ENCODE data around the gene DFFA. TPM values are rescaled to one million over a fixed set of nuclear protein-coding genes. Genes with fewer than 3 reads are reported as not detected.

Gene DFFA
- total RNA-seq, 1 experiment from 2014 or later, result 49.7 TPM

GRCh38 chr1:10516925-10517676 lies 44.8 kb upstream of the DFFA start:
- Histone ChIP-seq H3K27ac (ENCODE audit: low read depth, low read length, poor library complexity, severe bottlenecking) (no peak overlapping the region), H3K36me3 (ENCODE audit: insufficient read depth, low read length, poor library complexity, severe bottlenecking) (no peaks in the 10 kb centered on the region), H3K4me1 (ENCODE audit: insufficient read depth, low read length, poor library complexity, severe bottlenecking) (peaks cover 60% of the 10 kb centered on the region), H3K27me3 (replicated peaks; ENCODE audit: insufficient read depth, low read depth, low read length, poor library complexity) (no peaks in the 10 kb centered on the region), H3K9me3 (ENCODE audit: low read depth, low read length, poor library complexity, severe bottlenecking) (no peaks in the 10 kb centered on the region), H3K4me3 (ENCODE audit: low read depth, low read length, poor library complexity, severe bottlenecking) (no peak overlapping the region)
- CTCF ChIA-PET, result no interaction called here
- BruUV-seq (replicated peaks), result no TSS peak
- no peak for DNase-seq (ENCODE audit: low spot score)
- POLR2A ChIA-PET (ENCODE audit: low non-redundant PET), result no interaction called here
- intact Hi-C loops (cut with micrococcal nuclease; ENCODE audit: unreplicated experiment), result no loop called here
- TF ChIP-seq, protein P1, sequence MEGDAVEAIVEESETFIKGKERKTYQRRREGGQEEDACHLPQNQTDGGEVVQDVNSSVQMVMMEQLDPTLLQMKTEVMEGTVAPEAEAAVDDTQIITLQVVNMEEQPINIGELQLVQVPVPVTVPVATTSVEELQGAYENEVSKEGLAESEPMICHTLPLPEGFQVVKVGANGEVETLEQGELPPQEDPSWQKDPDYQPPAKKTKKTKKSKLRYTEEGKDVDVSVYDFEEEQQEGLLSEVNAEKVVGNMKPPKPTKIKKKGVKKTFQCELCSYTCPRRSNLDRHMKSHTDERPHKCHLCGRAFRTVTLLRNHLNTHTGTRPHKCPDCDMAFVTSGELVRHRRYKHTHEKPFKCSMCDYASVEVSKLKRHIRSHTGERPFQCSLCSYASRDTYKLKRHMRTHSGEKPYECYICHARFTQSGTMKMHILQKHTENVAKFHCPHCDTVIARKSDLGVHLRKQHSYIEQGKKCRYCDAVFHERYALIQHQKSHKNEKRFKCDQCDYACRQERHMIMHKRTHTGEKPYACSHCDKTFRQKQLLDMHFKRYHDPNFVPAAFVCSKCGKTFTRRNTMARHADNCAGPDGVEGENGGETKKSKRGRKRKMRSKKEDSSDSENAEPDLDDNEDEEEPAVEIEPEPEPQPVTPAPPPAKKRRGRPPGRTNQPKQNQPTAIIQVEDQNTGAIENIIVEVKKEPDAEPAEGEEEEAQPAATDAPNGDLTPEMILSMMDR (conservative IDR thresholded peaks at IDR 0.05; ENCODE audit: low read depth, low read length), result no peak
- no peak for TF ChIP-seq EZH2 (IDR thresholded peaks at IDR 0.05; ENCODE audit: borderline replicate concordance, low read depth, low read length, poor library complexity, severe bottlenecking)

DNA sequence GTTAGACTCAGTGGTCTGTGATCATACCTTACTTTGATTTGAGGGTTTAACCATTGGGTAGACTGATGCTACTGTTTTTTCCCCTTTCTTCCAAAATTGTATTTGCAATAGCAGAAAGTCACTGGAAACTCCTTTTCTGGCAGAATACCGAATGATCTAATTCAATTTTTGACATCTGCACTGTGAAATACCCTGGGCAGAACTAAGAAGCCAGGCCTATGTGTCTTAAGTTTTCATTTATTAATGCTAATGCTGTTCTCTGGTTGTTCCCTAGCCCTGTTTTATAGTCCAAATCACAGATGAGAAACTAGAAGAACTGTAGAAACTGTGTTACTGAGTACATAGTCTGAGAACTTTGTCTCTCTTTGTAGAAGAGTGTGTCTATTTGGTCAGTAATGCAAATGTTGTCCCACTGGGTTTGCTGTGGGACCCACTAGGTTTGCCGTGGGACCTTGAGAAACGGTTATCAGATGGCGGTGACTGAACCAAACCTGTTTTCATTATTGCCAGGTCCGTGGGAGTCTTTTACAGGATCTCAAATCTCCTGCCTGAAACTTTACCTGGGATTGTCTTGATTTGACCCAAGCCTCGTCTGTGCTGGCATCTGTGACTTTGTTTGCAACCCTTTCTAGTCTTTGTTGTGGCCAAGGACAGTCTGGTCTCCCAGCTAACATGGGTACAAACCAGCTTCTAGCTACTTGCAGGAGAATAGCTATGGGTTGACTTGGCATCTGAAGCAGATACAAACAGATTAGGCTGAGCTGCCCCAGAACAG lies 43.8 kb upstream of the DFFA start:
- BruUV-seq (replicated peaks), result no TSS peak
- Histone ChIP-seq H3K9me3 (ENCODE audit: low read depth, low read length, poor library complexity, severe bottlenecking) (no peaks in the 10 kb centered on the region), H3K36me3 (ENCODE audit: insufficient read depth, low read length, poor library complexity, severe bottlenecking) (no peaks in the 10 kb centered on the region), H3K4me3 (ENCODE audit: low read depth, low read length, poor library complexity, severe bottlenecking) (no peak overlapping the region), H3K27ac (ENCODE audit: low read depth, low read length, poor library complexity, severe bottlenecking) (no peak overlapping the region), H3K27me3 (replicated peaks; ENCODE audit: insufficient read depth, low read depth, low read length, poor library complexity) (no peaks in the 10 kb centered on the region), H3K4me1 (ENCODE audit: insufficient read depth, low read length, poor library complexity, severe bottlenecking) (peaks cover 61% of the 10 kb centered on the region)
- ChIA-PET POLR2A (ENCODE audit: low non-redundant PET) (no interaction called here), CTCF (interaction anchor here (0.7 kb wide), 1 partner anchor 319 kb away, joined by 3 read pairs; no protein-coding TSS in a partner anchor)
- intact Hi-C loops (cut with micrococcal nuclease; ENCODE audit: unreplicated experiment), result loop anchor here (2.0 kb wide), 2 partner anchors 351 to 427 kb away; no protein-coding TSS in a partner anchor
- TF ChIP-seq EZH2 (IDR thresholded peaks at IDR 0.05; ENCODE audit: borderline replicate concordance, low read depth, low read length, poor library complexity, severe bottlenecking), result no peak
- TF ChIP-seq, protein P1 (conservative IDR thresholded peaks at IDR 0.05; ENCODE audit: low read depth, low read length), result no peak
- no peak for DNase-seq (ENCODE audit: low spot score)

DNA sequence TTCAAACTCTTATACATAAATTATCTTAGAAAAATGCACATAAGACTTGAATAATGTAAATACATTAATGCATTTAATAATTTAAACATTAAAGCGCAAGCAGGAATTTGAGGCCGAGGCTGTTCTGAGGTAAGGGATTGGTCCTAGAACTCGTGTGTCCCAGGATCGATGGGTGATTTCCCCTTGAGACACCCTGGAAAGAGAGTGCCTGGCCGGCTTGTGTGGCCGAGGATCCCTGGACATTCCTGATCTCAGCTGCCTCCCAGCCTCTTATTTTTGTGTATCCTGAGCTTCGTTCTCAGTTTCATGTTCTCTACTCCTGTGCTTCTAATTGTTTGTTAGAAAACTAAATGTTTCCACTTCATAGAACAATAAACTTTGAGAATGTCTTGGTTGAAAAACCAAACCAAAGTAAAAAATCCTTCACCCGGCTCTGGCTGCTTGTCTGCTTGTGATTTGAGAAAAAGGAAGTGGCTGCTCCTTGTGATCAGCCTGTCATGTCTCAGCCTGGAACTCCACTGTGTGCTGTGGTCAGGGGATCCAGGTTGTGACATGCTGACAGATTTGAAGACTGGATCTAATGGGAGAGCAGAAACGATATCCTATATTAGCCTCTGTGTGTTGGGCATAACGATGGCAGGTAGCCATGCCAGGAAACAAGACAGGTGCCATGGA lies 43.1 kb upstream of the DFFA start:
- TF ChIP-seq, protein P1 (conservative IDR thresholded peaks at IDR 0.05; ENCODE audit: low read depth, low read length), result no peak
- TF ChIP-seq EZH2 (IDR thresholded peaks at IDR 0.05; ENCODE audit: borderline replicate concordance, low read depth, low read length, poor library complexity, severe bottlenecking), result no peak
- no peak for DNase-seq (ENCODE audit: low spot score)
- POLR2A ChIA-PET (ENCODE audit: low non-redundant PET), result no interaction called here
- intact Hi-C loops (cut with micrococcal nuclease; ENCODE audit: unreplicated experiment), result loop anchor here (2.0 kb wide), 2 partner anchors 351 to 427 kb away; no protein-coding TSS in a partner anchor
- BruUV-seq (replicated peaks), result no TSS peak
- Histone ChIP-seq H3K27me3 (replicated peaks; ENCODE audit: insufficient read depth, low read depth, low read length, poor library complexity) (no peaks in the 10 kb centered on the region), H3K4me1 (ENCODE audit: insufficient read depth, low read length, poor library complexity, severe bottlenecking) (peaks cover 68% of the 10 kb centered on the region), H3K27ac (ENCODE audit: low read depth, low read length, poor library complexity, severe bottlenecking) (no peak overlapping the region), H3K4me3 (ENCODE audit: low read depth, low read length, poor library complexity, severe bottlenecking) (no peak overlapping the region), H3K36me3 (ENCODE audit: insufficient read depth, low read length, poor library complexity, severe bottlenecking) (no peaks in the 10 kb centered on the region), H3K9me3 (ENCODE audit: low read depth, low read length, poor library complexity, severe bottlenecking) (no peaks in the 10 kb centered on the region)
- CTCF ChIA-PET, result interaction anchor here (0.6 to 0.7 kb wide), 2 partner anchors 13 to 320 kb away, joined by 3 to 5 read pairs; no protein-coding TSS in a partner anchor
